PC-3 (cell line): ENCODE measurements around the gene SLC6A9. TPM values are rescaled to one million over a fixed set of nuclear protein-coding genes. Genes with fewer than 3 reads are reported as not detected.
A peak's percentile ranks its signal among the peaks of the same experiment; 100 is the strongest.

Source experiments
- ATAC-seq: fragments of 200-7000 bp; cut with Tn5 transposase; 2 replicates; pipeline ENCODE4 v1.9.1; 2020; ENCODE audit warnings: mild to moderate bottlenecking, moderate library complexity
- BruUV-seq: library from RNA; stranded (reverse); fragments of 400-500 nt; replicated peaks from 2 replicates; lab custom pipeline; 2021; lab: Mats Ljungman, UMichigan
- CTCF ChIA-PET: fragments of 300-600 bp; sonication (Branson Sonifier 250); formaldehyde crosslinking; loops from one replicate; lab custom pipeline; 2022; ENCODE audit warnings: antibody characterized with exemption; lab: Charles Lee
- POLR2A ChIA-PET: fragments of 300-600 bp; sonication (Branson Sonifier 250); formaldehyde crosslinking; loops from one replicate; lab custom pipeline; 2022; ENCODE audit warnings: antibody characterized with exemption; ENCODE audit not compliant: unreplicated experiment; lab: Charles Lee
- DNase-seq: peaks from one replicate; pipeline ENCODE4 v3.0.0-alpha.2; 2015
- H2AFZ ChIP-seq: fragments of 300-600 bp; sonication (generic); 2 replicates; pipeline ENCODE4 v1.6.0; 2016; ENCODE audit warnings: antibody characterized with exemption, low read length
- H3F3A ChIP-seq: fragments of 300-600 bp; sonication (generic); one replicate; pipeline ENCODE4 v1.6.0; 2017; ENCODE audit warnings: antibody characterized with exemption, low read length, control low read depth, mild to moderate bottlenecking; ENCODE audit not compliant: unreplicated experiment
- H3K27ac ChIP-seq: fragments of 300-600 bp; sonication (generic); 2 replicates; pipeline ENCODE4 v1.5.1; 2016; ENCODE audit warnings: mild to moderate bottlenecking, low read length
- H3K27me3 ChIP-seq: fragments of 300-600 bp; sonication (generic); 2 replicates; pipeline ENCODE4 v1.6.1; 2016; ENCODE audit warnings: low read length, mixed read lengths
- H3K36me3 ChIP-seq: fragments of 300-600 bp; sonication (generic); 2 replicates; pipeline ENCODE4 v1.6.1; 2016; ENCODE audit warnings: low read depth, mixed run types, low read length, mixed read lengths
- H3K4me1 ChIP-seq: fragments of 300-600 bp; sonication (generic); 2 replicates; pipeline ENCODE4 v1.5.1; 2016; ENCODE audit warnings: low read length; ENCODE audit not compliant: insufficient read depth
- H3K4me2 ChIP-seq: fragments of 300-600 bp; sonication (generic); 2 replicates; pipeline ENCODE4 v1.6.0; 2016; ENCODE audit warnings: low read length
- H3K4me3 ChIP-seq: fragments of 300-600 bp; sonication (generic); 2 replicates; pipeline ENCODE4 v1.5.1; 2016; ENCODE audit warnings: mild to moderate bottlenecking, low read length, mixed read lengths
- H3K79me2 ChIP-seq: fragments of 300-600 bp; sonication (generic); 2 replicates; pipeline ENCODE4 v1.6.1; 2017; ENCODE audit warnings: low read length, mixed read lengths
- H3K9ac ChIP-seq: fragments of 300-600 bp; sonication (generic); 2 replicates; pipeline ENCODE4 v1.6.0; 2016; ENCODE audit warnings: mild to moderate bottlenecking, low read length
- H3K9me2 ChIP-seq: fragments of 300-600 bp; sonication (generic); replicated peaks from 2 replicates; pipeline ENCODE4 v1.6.1; 2016; ENCODE audit warnings: mixed run types, low read length, mixed read lengths
- H3K9me3 ChIP-seq: fragments of 300-600 bp; sonication (generic); 2 replicates; pipeline ENCODE4 v1.6.1; 2016; ENCODE audit warnings: low read length, mixed read lengths
- H4K20me1 ChIP-seq: fragments of 300-600 bp; sonication (generic); 2 replicates; pipeline ENCODE4 v1.6.1; 2016; ENCODE audit warnings: low read length, mixed read lengths
- CTCF ChIP-seq: fragments of 300-600 bp; sonication (generic); conservative IDR thresholded peaks from 2 replicates; pipeline ENCODE4 v1.5.1; 2017; ENCODE audit warnings: antibody characterized with exemption, low read depth, mild to moderate bottlenecking, low read length
- EZH2 ChIP-seq: fragments of 300-600 bp; sonication (generic); IDR thresholded peaks from one replicate; pipeline ENCODE4 v1.6.1; 2017; ENCODE audit warnings: antibody characterized with exemption, mild to moderate bottlenecking, low read length; ENCODE audit not compliant: unreplicated experiment
- EZH2phosphoT487 ChIP-seq: fragments of 300-600 bp; sonication (generic); IDR thresholded peaks from 2 replicates; pipeline ENCODE4 v1.6.1; 2018; ENCODE audit warnings: mild to moderate bottlenecking, antibody characterized with exemption, low read length, borderline replicate concordance
- intact Hi-C: fragments of 100-400 bp; cut with micrococcal nuclease; formaldehyde crosslinking; loops from 2 replicates; pipeline ENCODE4 v1.9.0; 2023
- total RNA-seq: library from RNA; depleted of rRNA; stranded (reverse); fragments of >200 nt; gene quantifications from 2 replicates; pipeline ENCODE4 v1.2.3, GENCODE V29; 2014

The SLC6A9 gene
- total RNA-seq, 1 experiment from 2014 or later: 11.2 TPM

- CTCF ChIA-PET: no interaction called here
- Histone ChIP-seq H3K9ac (no peak overlapping the region), H3K9me2 (no peaks in the 10 kb centered on the region), H3K9me3 (no peaks in the 10 kb centered on the region), H2AFZ (no peak overlapping the region), H3K4me1 (peaks cover 60% of the 10 kb centered on the region), H3K4me3 (no peak overlapping the region), H4K20me1 (no peaks in the 10 kb centered on the region), H3K27me3 (no peaks in the 10 kb centered on the region), H3F3A (no peaks in the 10 kb centered on the region), H3K27ac (peak overlapping the region; percentile 2; the same call in 1 of the 2 replicates), H3K79me2 (no peaks in the 10 kb centered on the region), H3K4me2 (0 out of 2 replicates have a peak overlapping the region, but pooled peaks have one; percentile 0), H3K36me3 (no peaks in the 10 kb centered on the region)
- no TSS peak for BruUV-seq
- intact Hi-C loops: no loop called here
- TF ChIP-seq EZH2 (no peak), EZH2phosphoT487 (no peak), CTCF (no peak)
- POLR2A ChIA-PET: no interaction called here
- DNase-seq (peak; percentile 38), ATAC-seq (no peak)
Measured at GRCh38 chr1:44040846-44041245, 9.6 kb upstream of the SLC6A9 start.

- TF ChIP-seq CTCF: no peak
Measured at GRCh38 chr1:44040418-44040817, 9.2 kb upstream of the SLC6A9 start.

GRCh38 chr1:44038876-44039657 is 7.8 kb upstream of the SLC6A9 start:
- 0 out of 2 replicates have a peak overlapping the region, but pooled peaks have one; percentile 17 for H3K9ac ChIP-seq
- peaks cover 48% of the 10 kb centered on the region for H3K4me1 ChIP-seq
- peak overlapping the region; percentile 46 for H3K4me2 ChIP-seq
- intact Hi-C loops: loop anchor here (5.0 kb wide), 2 partner anchors 47 to 277 kb away; partner anchors contain the start of gene CCDC24
- no peak for TF ChIP-seq EZH2
- no peak for TF ChIP-seq EZH2phosphoT487
- no peak for TF ChIP-seq CTCF
- POLR2A ChIA-PET: no interaction called here
- BruUV-seq: no TSS peak
- H3K9me2 ChIP-seq: no peaks in the 10 kb centered on the region
- H3K27ac ChIP-seq: peak overlapping the region; percentile 72
- no peaks in the 10 kb centered on the region for H3K36me3 ChIP-seq
- no peaks in the 10 kb centered on the region for H3K79me2 ChIP-seq
- H3K4me3 ChIP-seq: no peak overlapping the region
- H3K9me3 ChIP-seq: no peaks in the 10 kb centered on the region
- peak; percentile 32 for ATAC-seq
- H4K20me1 ChIP-seq: no peaks in the 10 kb centered on the region
- CTCF ChIA-PET: no interaction called here
- no peaks in the 10 kb centered on the region for H3F3A ChIP-seq
- H2AFZ ChIP-seq: no peak overlapping the region
- DNase-seq: peak; percentile 65
- no peaks in the 10 kb centered on the region for H3K27me3 ChIP-seq

More at GRCh38 chr1:44040418-44040817, 9.2 kb upstream of the SLC6A9 start:
- ChIA-PET CTCF (no interaction called here), POLR2A (no interaction called here)
- Histone ChIP-seq H3K4me2 (0 out of 2 replicates have a peak overlapping the region, but pooled peaks have one; percentile 0), H3K36me3 (no peaks in the 10 kb centered on the region), H3K9me2 (no peaks in the 10 kb centered on the region), H3K9me3 (no peaks in the 10 kb centered on the region), H4K20me1 (no peaks in the 10 kb centered on the region), H3K4me3 (no peak overlapping the region), H3K27ac (peak overlapping the region; percentile 2; the same call in 1 of the 2 replicates), H2AFZ (no peak overlapping the region), H3K27me3 (no peaks in the 10 kb centered on the region), H3F3A (no peaks in the 10 kb centered on the region), H3K79me2 (no peaks in the 10 kb centered on the region), H3K9ac (no peak overlapping the region), H3K4me1 (peaks cover 60% of the 10 kb centered on the region)
- intact Hi-C loops: no loop called here
- BruUV-seq: no TSS peak
- ATAC-seq (no peak), DNase-seq (no peak)
